ENCODE data around the gene LDLRAP1.

- TF ChIP-seq POLR2AphosphoS5 (IDR thresholded peaks at IDR 0.05) (no peak), POLR2A (IDR thresholded peaks at IDR 0.05) (no peak), EP300 (IDR thresholded peaks at IDR 0.05) (no peak)
- TF ChIP-seq, protein P1, sequence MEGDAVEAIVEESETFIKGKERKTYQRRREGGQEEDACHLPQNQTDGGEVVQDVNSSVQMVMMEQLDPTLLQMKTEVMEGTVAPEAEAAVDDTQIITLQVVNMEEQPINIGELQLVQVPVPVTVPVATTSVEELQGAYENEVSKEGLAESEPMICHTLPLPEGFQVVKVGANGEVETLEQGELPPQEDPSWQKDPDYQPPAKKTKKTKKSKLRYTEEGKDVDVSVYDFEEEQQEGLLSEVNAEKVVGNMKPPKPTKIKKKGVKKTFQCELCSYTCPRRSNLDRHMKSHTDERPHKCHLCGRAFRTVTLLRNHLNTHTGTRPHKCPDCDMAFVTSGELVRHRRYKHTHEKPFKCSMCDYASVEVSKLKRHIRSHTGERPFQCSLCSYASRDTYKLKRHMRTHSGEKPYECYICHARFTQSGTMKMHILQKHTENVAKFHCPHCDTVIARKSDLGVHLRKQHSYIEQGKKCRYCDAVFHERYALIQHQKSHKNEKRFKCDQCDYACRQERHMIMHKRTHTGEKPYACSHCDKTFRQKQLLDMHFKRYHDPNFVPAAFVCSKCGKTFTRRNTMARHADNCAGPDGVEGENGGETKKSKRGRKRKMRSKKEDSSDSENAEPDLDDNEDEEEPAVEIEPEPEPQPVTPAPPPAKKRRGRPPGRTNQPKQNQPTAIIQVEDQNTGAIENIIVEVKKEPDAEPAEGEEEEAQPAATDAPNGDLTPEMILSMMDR (IDR thresholded peaks at IDR 0.05): no peak
These were observed 6.1 kb downstream of the LDLRAP1 start for GRCh38 chr1:25549273-25550154.

Data from sigmoid colon (tissue), 4 donors.